ENCODE results near the gene ZFPM1.

ZFPM1 gene

GRCh38 chr16:88503771-88504488 is 50.9 kb downstream of the ZFPM1 start:
- no peak overlapping the region for H3K27ac ChIP-seq (ENCODE audit: low read depth, low read length)
- no peaks in the 10 kb centered on the region for H3K36me3 ChIP-seq (ENCODE audit: control insufficient read depth in 5 of 5, insufficient read depth in 5 of 5, low read length in 5 of 5)
- H3K4me1 ChIP-seq (ENCODE audit: control insufficient read depth in 5 of 5, insufficient read depth in 5 of 5, low read length in 5 of 5): peaks cover 0 to 19% (median 8%) of the 10 kb centered on the region in 5 donors
- H3K4me3 ChIP-seq (ENCODE audit: low read depth in 1 of 5, low read length in 5 of 5): no peak overlapping the region
- no peaks in the 10 kb centered on the region for H3K9me3 ChIP-seq (ENCODE audit: control insufficient read depth in 5 of 5, low read length in 5 of 5)
- no peak overlapping the region for H3K9ac ChIP-seq (ENCODE audit: low read length in 5 of 5)
- H3K27me3 ChIP-seq (ENCODE audit: control insufficient read depth in 5 of 5, insufficient read depth in 4 of 5, low read length in 5 of 5): peaks cover 3 to 7% (median 5%) of the 10 kb centered on the region in 5 donors

- Histone ChIP-seq H3K4me3 (ENCODE audit: low read depth in 1 of 5, low read length in 5 of 5) (no peak overlapping the region), H3K9me3 (ENCODE audit: control insufficient read depth in 5 of 5, low read length in 5 of 5) (no peaks in the 10 kb centered on the region), H3K36me3 (ENCODE audit: control insufficient read depth in 5 of 5, insufficient read depth in 5 of 5, low read length in 5 of 5) (no peaks in the 10 kb centered on the region), H3K4me1 (ENCODE audit: control insufficient read depth in 5 of 5, insufficient read depth in 5 of 5, low read length in 5 of 5) (peaks cover 0 to 11% (median 4%) of the 10 kb centered on the region in 5 donors), H3K9ac (ENCODE audit: low read length in 5 of 5) (no peak overlapping the region), H3K27me3 (ENCODE audit: control insufficient read depth in 5 of 5, insufficient read depth in 4 of 5, low read length in 5 of 5) (peaks cover 0 to 4% (median 0%) of the 10 kb centered on the region in 5 donors), H3K27ac (ENCODE audit: low read depth, low read length) (no peak overlapping the region)
These were observed 51.7 kb downstream of the ZFPM1 start for GRCh38 chr16:88504489-88505404.

GRCh38 chr16:88505405-88506082 is 52.5 kb downstream of the ZFPM1 start:
- peaks cover 0 to 4% (median 0%) of the 10 kb centered on the region in 5 donors for H3K27me3 ChIP-seq (ENCODE audit: control insufficient read depth in 5 of 5, insufficient read depth in 4 of 5, low read length in 5 of 5)
- no peak overlapping the region for H3K9ac ChIP-seq (ENCODE audit: low read length in 5 of 5)
- no peaks in the 10 kb centered on the region for H3K36me3 ChIP-seq (ENCODE audit: control insufficient read depth in 5 of 5, insufficient read depth in 5 of 5, low read length in 5 of 5)
- no peak overlapping the region for H3K4me3 ChIP-seq (ENCODE audit: low read depth in 1 of 5, low read length in 5 of 5)
- H3K4me1 ChIP-seq (ENCODE audit: control insufficient read depth in 5 of 5, insufficient read depth in 5 of 5, low read length in 5 of 5): peaks cover 0 to 4% (median 0%) of the 10 kb centered on the region in 5 donors
- H3K9me3 ChIP-seq (ENCODE audit: control insufficient read depth in 5 of 5, low read length in 5 of 5): no peaks in the 10 kb centered on the region
- no peak overlapping the region for H3K27ac ChIP-seq (ENCODE audit: low read depth, low read length)

GRCh38 chr16:88506723-88507122 is 53.6 kb downstream of the ZFPM1 start:
- Histone ChIP-seq H3K27me3 (ENCODE audit: control insufficient read depth in 5 of 5, insufficient read depth in 4 of 5, low read length in 5 of 5) (peaks cover 0 to 4% (median 0%) of the 10 kb centered on the region in 5 donors), H3K4me3 (ENCODE audit: low read depth in 1 of 5, low read length in 5 of 5) (no peak overlapping the region), H3K4me1 (ENCODE audit: control insufficient read depth in 5 of 5, insufficient read depth in 5 of 5, low read length in 5 of 5) (peaks cover 0 to 3% (median 0%) of the 10 kb centered on the region in 5 donors), H3K27ac (ENCODE audit: low read depth, low read length) (no peak overlapping the region), H3K9me3 (ENCODE audit: control insufficient read depth in 5 of 5, low read length in 5 of 5) (no peaks in the 10 kb centered on the region), H3K36me3 (ENCODE audit: control insufficient read depth in 5 of 5, insufficient read depth in 5 of 5, low read length in 5 of 5) (no peaks in the 10 kb centered on the region), H3K9ac (ENCODE audit: low read length in 5 of 5) (no peak overlapping the region)

- no peaks in the 10 kb centered on the region for H3K36me3 ChIP-seq (ENCODE audit: control insufficient read depth in 5 of 5, insufficient read depth in 5 of 5, low read length in 5 of 5)
- peaks cover 0 to 3% (median 0%) of the 10 kb centered on the region in 5 donors for H3K4me1 ChIP-seq (ENCODE audit: control insufficient read depth in 5 of 5, insufficient read depth in 5 of 5, low read length in 5 of 5)
- H3K9me3 ChIP-seq (ENCODE audit: control insufficient read depth in 5 of 5, low read length in 5 of 5): no peaks in the 10 kb centered on the region
- H3K4me3 ChIP-seq (ENCODE audit: low read depth in 1 of 5, low read length in 5 of 5): no peak overlapping the region
- no peak overlapping the region for H3K9ac ChIP-seq (ENCODE audit: low read length in 5 of 5)
- H3K27ac ChIP-seq (ENCODE audit: low read depth, low read length): no peak overlapping the region
- H3K27me3 ChIP-seq (ENCODE audit: control insufficient read depth in 5 of 5, insufficient read depth in 4 of 5, low read length in 5 of 5): peaks cover 0 to 4% (median 0%) of the 10 kb centered on the region in 5 donors
These were observed 54.2 kb downstream of the ZFPM1 start for GRCh38 chr16:88507231-88507743.

- Histone ChIP-seq H3K4me3 (ENCODE audit: low read depth in 1 of 5, low read length in 5 of 5) (no peak overlapping the region), H3K27me3 (ENCODE audit: control insufficient read depth in 5 of 5, insufficient read depth in 4 of 5, low read length in 5 of 5) (peaks cover 0 to 4% (median 0%) of the 10 kb centered on the region in 5 donors), H3K9ac (ENCODE audit: low read length in 5 of 5) (no peak overlapping the region), H3K36me3 (ENCODE audit: control insufficient read depth in 5 of 5, insufficient read depth in 5 of 5, low read length in 5 of 5) (no peaks in the 10 kb centered on the region), H3K27ac (ENCODE audit: low read depth, low read length) (no peak overlapping the region), H3K4me1 (ENCODE audit: control insufficient read depth in 5 of 5, insufficient read depth in 5 of 5, low read length in 5 of 5) (peaks cover 0 to 3% (median 0%) of the 10 kb centered on the region in 5 donors), H3K9me3 (ENCODE audit: control insufficient read depth in 5 of 5, low read length in 5 of 5) (no peaks in the 10 kb centered on the region)
These were observed 55.3 kb downstream of the ZFPM1 start for GRCh38 chr16:88508376-88508867.

- Histone ChIP-seq H3K9ac (ENCODE audit: low read length in 5 of 5) (no peak overlapping the region), H3K4me3 (ENCODE audit: low read depth in 1 of 5, low read length in 5 of 5) (no peak overlapping the region), H3K27ac (ENCODE audit: low read depth, low read length) (no peak overlapping the region), H3K27me3 (ENCODE audit: control insufficient read depth in 5 of 5, insufficient read depth in 4 of 5, low read length in 5 of 5) (peaks cover 0 to 3% (median 0%) of the 10 kb centered on the region in 5 donors), H3K9me3 (ENCODE audit: control insufficient read depth in 5 of 5, low read length in 5 of 5) (no peaks in the 10 kb centered on the region), H3K4me1 (ENCODE audit: control insufficient read depth in 5 of 5, insufficient read depth in 5 of 5, low read length in 5 of 5) (peaks cover 0 to 3% (median 0%) of the 10 kb centered on the region in 5 donors), H3K36me3 (ENCODE audit: control insufficient read depth in 5 of 5, insufficient read depth in 5 of 5, low read length in 5 of 5) (no peaks in the 10 kb centered on the region)
These were observed 56.0 kb downstream of the ZFPM1 start for GRCh38 chr16:88508868-88509748.

- H3K9ac ChIP-seq (ENCODE audit: low read length in 5 of 5): no peak overlapping the region
- no peak overlapping the region for H3K27ac ChIP-seq (ENCODE audit: low read depth, low read length)
- H3K4me3 ChIP-seq (ENCODE audit: low read depth in 1 of 5, low read length in 5 of 5): no peak overlapping the region
- H3K9me3 ChIP-seq (ENCODE audit: control insufficient read depth in 5 of 5, low read length in 5 of 5): no peaks in the 10 kb centered on the region
- H3K4me1 ChIP-seq (ENCODE audit: control insufficient read depth in 5 of 5, insufficient read depth in 5 of 5, low read length in 5 of 5): peaks cover 0 to 3% (median 0%) of the 10 kb centered on the region in 5 donors
- no peaks in the 10 kb centered on the region for H3K36me3 ChIP-seq (ENCODE audit: control insufficient read depth in 5 of 5, insufficient read depth in 5 of 5, low read length in 5 of 5)
- H3K27me3 ChIP-seq (ENCODE audit: control insufficient read depth in 5 of 5, insufficient read depth in 4 of 5, low read length in 5 of 5): peaks cover 0 to 3% (median 0%) of the 10 kb centered on the region in 5 donors
These were observed 56.6 kb downstream of the ZFPM1 start for GRCh38 chr16:88509749-88510069.

Data from subcutaneous abdominal adipose tissue (tissue), 5 donors.